Measurements from ENCODE around the gene HDAC7. TPM values are rescaled to one million over a fixed set of nuclear protein-coding genes. Genes with fewer than 3 reads are reported as not detected.

HDAC7 gene
- total and polyA plus RNA-seq, 2 experiments from 2014 or later = 41.3 to 60.1 TPM

DNA sequence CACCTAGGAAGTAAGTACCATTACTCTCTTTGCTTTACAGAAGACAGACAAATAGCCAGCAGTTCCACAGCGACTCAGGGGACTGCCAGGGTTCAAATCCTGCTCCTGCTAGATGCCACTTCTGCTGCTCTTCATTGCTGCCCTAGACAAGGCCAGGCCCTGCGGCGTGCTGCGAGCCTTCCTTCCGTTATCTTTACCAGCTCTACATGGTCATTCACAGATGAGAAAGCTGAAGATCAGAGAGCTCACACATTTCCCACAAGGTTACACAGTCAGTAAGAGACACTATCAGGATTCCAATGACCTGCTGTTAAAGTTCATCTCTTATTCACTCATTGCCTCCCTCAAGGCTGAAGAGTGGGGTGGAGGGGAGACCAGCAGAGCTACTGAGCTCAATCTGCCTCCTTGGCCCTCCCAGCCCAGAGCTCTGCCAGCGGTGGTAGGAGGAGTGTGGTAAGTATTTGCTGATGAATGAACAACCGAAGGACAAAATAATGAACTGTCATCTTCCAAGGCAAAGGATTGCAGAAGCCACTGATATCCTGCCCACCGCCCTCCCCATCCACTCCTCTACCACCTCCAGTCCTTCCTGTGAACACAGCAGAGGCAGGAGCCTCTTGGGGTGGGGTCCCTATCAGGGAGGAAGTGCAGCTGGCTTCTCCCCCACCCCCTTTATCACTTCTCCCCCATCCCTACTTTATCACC, 14.6 kb upstream of the HDAC7 start:
- Histone ChIP-seq H3K36me3 (ENCODE audit: insufficient read depth) (no peaks in the 10 kb centered on the region), H3K79me2 (replicated peaks; ENCODE audit: insufficient read depth) (no peaks in the 10 kb centered on the region), H2AFZ (no peak overlapping the region), H3K4me1 (ENCODE audit: insufficient read depth) (peaks cover 13% of the 10 kb centered on the region), H4K20me1 (replicated peaks; ENCODE audit: insufficient read depth) (no peaks in the 10 kb centered on the region), H3F3A (replicated peaks; ENCODE audit: low read depth) (no peaks in the 10 kb centered on the region), H3K9me2 (ENCODE audit: insufficient read depth) (no peaks in the 10 kb centered on the region), H3K4me2 (no peak overlapping the region), H3K4me3 (no peak overlapping the region), H3K27me3 (ENCODE audit: insufficient read depth) (no peaks in the 10 kb centered on the region), H3K27ac (ENCODE audit: low read depth) (no peak overlapping the region)
- Mint-ChIP-seq H3K4me1 (peaks cover 45% of the 10 kb centered on the region), H3K27ac (no peak overlapping the region), H3K9me3 (no peaks in the 10 kb centered on the region; the same call in 2 of the 3 replicates), H3K36me3 (ENCODE audit: low read depth) (no peaks in the 10 kb centered on the region), H3K4me3 (no peak overlapping the region), H3K27me3 (ENCODE audit: insufficient read depth, low read depth, poor library complexity) (peaks cover 13% of the 10 kb centered on the region)
- DNase-seq (ENCODE audit: low spot score) (no peak), ATAC-seq (no peak)
- TF ChIP-seq ZNF331 (CRISPR knock-in tag; IDR thresholded peaks at IDR 0.05; ENCODE audit: low read depth) = no peak

- no peaks in the 10 kb centered on the region for H3K36me3 Mint-ChIP-seq (ENCODE audit: low read depth)
- no peak overlapping the region for H3K4me2 ChIP-seq
These were observed 13.9 kb upstream of the HDAC7 start for GRCh38 chr12:47833591-47834012.

GRCh38 chr12:47832263-47832933, 12.7 kb upstream of the HDAC7 start:
- H3K4me3 Mint-ChIP-seq = no peak overlapping the region
- Histone ChIP-seq H2AFZ (no peak overlapping the region), H3K27me3 (ENCODE audit: insufficient read depth) (no peaks in the 10 kb centered on the region), H4K20me1 (replicated peaks; ENCODE audit: insufficient read depth) (no peaks in the 10 kb centered on the region), H3K4me3 (no peak overlapping the region), H3K36me3 (ENCODE audit: insufficient read depth) (no peaks in the 10 kb centered on the region), H3K4me1 (ENCODE audit: insufficient read depth) (peaks cover 26% of the 10 kb centered on the region), H3K27ac (ENCODE audit: low read depth) (no peak overlapping the region), H3K9me2 (ENCODE audit: insufficient read depth) (no peaks in the 10 kb centered on the region), H3K79me2 (replicated peaks; ENCODE audit: insufficient read depth) (no peaks in the 10 kb centered on the region), H3K4me2 (no peak overlapping the region), H3F3A (replicated peaks; ENCODE audit: low read depth) (no peaks in the 10 kb centered on the region)
- ATAC-seq (no peak), DNase-seq (ENCODE audit: low spot score) (no peak)
- H3K36me3 Mint-ChIP-seq (ENCODE audit: low read depth) = no peaks in the 10 kb centered on the region
- H3K9me3 Mint-ChIP-seq = no peaks in the 10 kb centered on the region; the same call in 2 of the 3 replicates
- H3K27ac Mint-ChIP-seq = no peak overlapping the region
- peaks cover 45% of the 10 kb centered on the region for H3K4me1 Mint-ChIP-seq
- peaks cover 10% of the 10 kb centered on the region for H3K27me3 Mint-ChIP-seq (ENCODE audit: insufficient read depth, low read depth, poor library complexity)
- TF ChIP-seq, protein P1, sequence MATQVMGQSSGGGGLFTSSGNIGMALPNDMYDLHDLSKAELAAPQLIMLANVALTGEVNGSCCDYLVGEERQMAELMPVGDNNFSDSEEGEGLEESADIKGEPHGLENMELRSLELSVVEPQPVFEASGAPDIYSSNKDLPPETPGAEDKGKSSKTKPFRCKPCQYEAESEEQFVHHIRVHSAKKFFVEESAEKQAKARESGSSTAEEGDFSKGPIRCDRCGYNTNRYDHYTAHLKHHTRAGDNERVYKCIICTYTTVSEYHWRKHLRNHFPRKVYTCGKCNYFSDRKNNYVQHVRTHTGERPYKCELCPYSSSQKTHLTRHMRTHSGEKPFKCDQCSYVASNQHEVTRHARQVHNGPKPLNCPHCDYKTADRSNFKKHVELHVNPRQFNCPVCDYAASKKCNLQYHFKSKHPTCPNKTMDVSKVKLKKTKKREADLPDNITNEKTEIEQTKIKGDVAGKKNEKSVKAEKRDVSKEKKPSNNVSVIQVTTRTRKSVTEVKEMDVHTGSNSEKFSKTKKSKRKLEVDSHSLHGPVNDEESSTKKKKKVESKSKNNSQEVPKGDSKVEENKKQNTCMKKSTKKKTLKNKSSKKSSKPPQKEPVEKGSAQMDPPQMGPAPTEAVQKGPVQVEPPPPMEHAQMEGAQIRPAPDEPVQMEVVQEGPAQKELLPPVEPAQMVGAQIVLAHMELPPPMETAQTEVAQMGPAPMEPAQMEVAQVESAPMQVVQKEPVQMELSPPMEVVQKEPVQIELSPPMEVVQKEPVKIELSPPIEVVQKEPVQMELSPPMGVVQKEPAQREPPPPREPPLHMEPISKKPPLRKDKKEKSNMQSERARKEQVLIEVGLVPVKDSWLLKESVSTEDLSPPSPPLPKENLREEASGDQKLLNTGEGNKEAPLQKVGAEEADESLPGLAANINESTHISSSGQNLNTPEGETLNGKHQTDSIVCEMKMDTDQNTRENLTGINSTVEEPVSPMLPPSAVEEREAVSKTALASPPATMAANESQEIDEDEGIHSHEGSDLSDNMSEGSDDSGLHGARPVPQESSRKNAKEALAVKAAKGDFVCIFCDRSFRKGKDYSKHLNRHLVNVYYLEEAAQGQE (IDR thresholded peaks at IDR 0.05; ENCODE audit: unreplicated experiment) = no peak
- TF ChIP-seq POLR2AphosphoS5 (IDR thresholded peaks at IDR 0.05; ENCODE audit: low read depth) (no peak), EZH2phosphoT487 (IDR thresholded peaks at IDR 0.05; ENCODE audit: unreplicated experiment) (no peak), EZH2 (IDR thresholded peaks at IDR 0.05; ENCODE audit: low read depth, unreplicated experiment) (no peak), CREB1 (CRISPR knock-in tag; IDR thresholded peaks at IDR 0.05; ENCODE audit: low read depth) (no peak), STAT1 (IDR thresholded peaks at IDR 0.05; ENCODE audit: unreplicated experiment) (no peak), ETS1 (IDR thresholded peaks at IDR 0.05) (no peak)

More at GRCh38 chr12:47833591-47834012, 13.9 kb upstream of the HDAC7 start:
- Histone ChIP-seq H3K79me2 (replicated peaks; ENCODE audit: insufficient read depth) (no peaks in the 10 kb centered on the region), H3K9me2 (ENCODE audit: insufficient read depth) (no peaks in the 10 kb centered on the region), H3K36me3 (ENCODE audit: insufficient read depth) (no peaks in the 10 kb centered on the region), H3K27ac (ENCODE audit: low read depth) (no peak overlapping the region), H3K4me3 (no peak overlapping the region), H3F3A (replicated peaks; ENCODE audit: low read depth) (no peaks in the 10 kb centered on the region), H2AFZ (no peak overlapping the region), H3K27me3 (ENCODE audit: insufficient read depth) (no peaks in the 10 kb centered on the region), H4K20me1 (replicated peaks; ENCODE audit: insufficient read depth) (no peaks in the 10 kb centered on the region), H3K4me1 (ENCODE audit: insufficient read depth) (peaks cover 18% of the 10 kb centered on the region)
- TF ChIP-seq JUNB (IDR thresholded peaks at IDR 0.05; ENCODE audit: unreplicated experiment) (no peak), ZNF114 (CRISPR knock-in tag; IDR thresholded peaks at IDR 0.05) (no peak), ETS1 (IDR thresholded peaks at IDR 0.05) (no peak)
- Mint-ChIP-seq H3K4me3 (no peak overlapping the region; the same call in 2 of the 3 replicates), H3K4me1 (peaks cover 47% of the 10 kb centered on the region), H3K9me3 (no peaks in the 10 kb centered on the region; the same call in 2 of the 3 replicates), H3K27me3 (ENCODE audit: insufficient read depth, low read depth, poor library complexity) (peaks cover 13% of the 10 kb centered on the region), H3K27ac (no peak overlapping the region; the same call in 1 of the 2 replicates)
- no peak for ATAC-seq
- no peak for DNase-seq (ENCODE audit: low spot score)

Measured in GM23338 (cell line).